Left ventricle myocardium inferior (tissue), 1 donor: ENCODE results near the gene TIMM50. TPM values are rescaled to one million over a fixed set of nuclear protein-coding genes. Genes with fewer than 3 reads are reported as not detected.

ENCODE experiments used
- DNase-seq: peaks from one replicate; pipeline ENCODE4 v3.0.0-alpha.2; 2020
- H3K27ac ChIP-seq: fragments of 200-600 bp; replicated peaks from 2 replicates; pipeline ENCODE4 v1.8.0; 2021
- H3K27me3 ChIP-seq: fragments of 200-600 bp; 2 replicates; pipeline ENCODE4 v1.8.0; 2021; ENCODE audit warnings: low read depth
- H3K36me3 ChIP-seq: fragments of 200-600 bp; 2 replicates; pipeline ENCODE4 v1.8.0; 2021
- H3K4me1 ChIP-seq: fragments of 200-600 bp; 2 replicates; pipeline ENCODE4 v1.8.0; 2021
- H3K4me3 ChIP-seq: fragments of 200-600 bp; 2 replicates; pipeline ENCODE4 v1.8.0; 2021; ENCODE audit warnings: mild to moderate bottlenecking, moderate library complexity
- H3K9me3 ChIP-seq: fragments of 200-600 bp; replicated peaks from 2 replicates; pipeline ENCODE4 v1.8.0; 2021
- intact Hi-C: fragments of 100-400 bp; cut with micrococcal nuclease; formaldehyde crosslinking; loops from one replicate; pipeline ENCODE4 v1.11.0; 2022
- total RNA-seq: library from RNA; stranded (reverse); fragmentation: NEBNext Ultra II Directional; extraction: Animal tissue kit (Norgen Biotek cat#: 25700); gene quantifications from one replicate; pipeline ENCODE4 v1.2.1, GENCODE V29; 2021
- TF ChIP-seq, protein P1 (sequence below): fragments of 200-600 bp; IDR thresholded peaks from 2 replicates; pipeline ENCODE4 v1.8.0; 2021; ENCODE audit warnings: antibody characterized with exemption, mild to moderate bottlenecking, borderline replicate concordance
- donor health status: DM: no; HTN: yes; CAD: no; lungs with severe emphysema.

Gene TIMM50
- total RNA-seq, 1 donor from 2014 or later, result 73.8 TPM

DNA sequence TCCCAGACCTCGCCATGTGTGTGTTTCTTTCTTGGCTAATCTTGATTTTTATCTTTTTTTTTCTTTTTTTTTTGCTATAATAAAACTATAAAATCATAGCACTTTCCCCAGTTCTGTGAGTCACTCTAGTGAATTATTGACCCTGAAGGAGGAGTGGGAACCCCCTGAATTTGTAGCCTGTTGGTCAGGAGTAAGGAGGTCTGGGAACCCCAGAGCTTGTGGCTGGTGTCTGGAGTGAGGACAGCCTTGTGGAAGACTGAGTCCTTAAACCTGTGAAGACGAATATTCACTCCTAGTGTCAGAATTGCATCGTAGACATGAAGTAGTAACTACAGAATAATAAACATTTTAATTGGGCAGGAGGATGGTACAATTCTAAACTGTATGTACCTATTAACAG, 44.6 kb downstream of the TIMM50 start:
- intact Hi-C loops, result no loop called here
- no peak overlapping the region for H3K27ac ChIP-seq
- H3K9me3 ChIP-seq, result no peaks in the 10 kb centered on the region
- TF ChIP-seq, protein P1, sequence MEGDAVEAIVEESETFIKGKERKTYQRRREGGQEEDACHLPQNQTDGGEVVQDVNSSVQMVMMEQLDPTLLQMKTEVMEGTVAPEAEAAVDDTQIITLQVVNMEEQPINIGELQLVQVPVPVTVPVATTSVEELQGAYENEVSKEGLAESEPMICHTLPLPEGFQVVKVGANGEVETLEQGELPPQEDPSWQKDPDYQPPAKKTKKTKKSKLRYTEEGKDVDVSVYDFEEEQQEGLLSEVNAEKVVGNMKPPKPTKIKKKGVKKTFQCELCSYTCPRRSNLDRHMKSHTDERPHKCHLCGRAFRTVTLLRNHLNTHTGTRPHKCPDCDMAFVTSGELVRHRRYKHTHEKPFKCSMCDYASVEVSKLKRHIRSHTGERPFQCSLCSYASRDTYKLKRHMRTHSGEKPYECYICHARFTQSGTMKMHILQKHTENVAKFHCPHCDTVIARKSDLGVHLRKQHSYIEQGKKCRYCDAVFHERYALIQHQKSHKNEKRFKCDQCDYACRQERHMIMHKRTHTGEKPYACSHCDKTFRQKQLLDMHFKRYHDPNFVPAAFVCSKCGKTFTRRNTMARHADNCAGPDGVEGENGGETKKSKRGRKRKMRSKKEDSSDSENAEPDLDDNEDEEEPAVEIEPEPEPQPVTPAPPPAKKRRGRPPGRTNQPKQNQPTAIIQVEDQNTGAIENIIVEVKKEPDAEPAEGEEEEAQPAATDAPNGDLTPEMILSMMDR, result no peak
- H3K36me3 ChIP-seq, result peaks cover 4% of the 10 kb centered on the region
- H3K27me3 ChIP-seq, result no peaks in the 10 kb centered on the region
- H3K4me1 ChIP-seq, result no peaks in the 10 kb centered on the region
- H3K4me3 ChIP-seq, result no peak overlapping the region
- DNase-seq, result no peak

DNA sequence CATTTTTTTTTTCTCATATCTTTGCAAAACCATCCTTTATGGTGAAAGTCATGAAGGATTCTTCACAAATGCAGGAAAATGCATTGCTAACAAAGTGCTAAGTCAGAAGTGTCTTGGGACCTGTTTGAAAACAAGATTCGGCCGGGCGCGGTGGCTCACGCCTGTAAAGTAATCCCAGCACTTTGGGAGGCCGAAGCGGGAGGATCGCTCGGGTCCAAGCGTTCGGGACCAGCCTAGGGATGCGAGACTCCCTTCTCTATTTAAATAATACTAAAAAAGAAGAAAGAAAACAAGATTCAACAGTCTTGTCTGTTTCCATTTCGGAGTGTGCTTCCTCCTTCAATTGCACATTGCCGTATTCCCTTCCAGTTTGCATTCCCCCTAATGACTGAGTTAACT, 51.2 kb downstream of the TIMM50 start:
- Histone ChIP-seq H3K9me3 (no peaks in the 10 kb centered on the region), H3K27ac (peak overlapping the region; percentile 89), H3K4me3 (peak overlapping the region; percentile 97), H3K27me3 (no peaks in the 10 kb centered on the region), H3K4me1 (peaks cover 28% of the 10 kb centered on the region), H3K36me3 (peaks cover 4% of the 10 kb centered on the region)
- no peak for DNase-seq
- intact Hi-C loops, result no loop called here
- TF ChIP-seq, protein P1, result no peak

DNA sequence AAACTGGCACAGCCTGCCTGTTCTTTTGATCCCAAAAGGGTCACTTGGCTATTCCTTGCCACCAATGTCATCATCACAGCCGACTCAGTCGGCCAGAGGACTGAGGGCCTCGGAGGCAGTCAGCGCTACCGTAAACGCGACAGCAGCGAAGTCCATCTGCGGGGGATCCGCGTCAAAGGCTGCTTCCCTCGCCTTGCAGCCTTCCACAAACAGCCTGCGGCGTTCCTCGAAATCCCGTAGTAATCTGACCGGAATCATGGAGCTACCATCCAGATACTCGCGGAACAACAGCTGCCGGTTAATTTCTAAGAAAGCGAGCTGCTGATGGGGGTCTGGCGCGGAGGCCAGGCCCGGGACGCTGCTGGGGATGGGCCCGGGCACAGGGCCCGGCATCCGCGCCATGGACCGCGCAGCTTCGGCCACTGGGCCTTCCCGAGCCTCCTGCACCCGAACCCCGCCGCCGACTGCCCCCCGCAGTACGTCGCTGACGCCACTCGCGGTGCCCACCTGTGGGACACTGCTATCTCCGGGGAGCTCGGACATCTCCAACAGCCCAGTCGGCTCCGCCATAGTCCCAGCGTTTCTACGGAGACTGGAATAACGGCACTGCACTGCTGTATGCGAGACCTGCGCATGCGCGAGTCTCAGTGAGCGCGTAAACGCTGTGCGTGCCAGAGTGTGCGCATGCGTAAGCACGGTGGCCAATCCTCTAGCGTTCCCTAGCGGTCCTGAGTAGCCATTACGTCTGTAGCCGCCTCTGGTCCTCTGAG, 51.8 kb downstream of the TIMM50 start, which contains the start of gene EID2B:
Gene EID2B (minus strand): TSS at position 620 of the 770 bp plus-strand sequence. CDS start 50 bp downstream, at position 570.
- peak; percentile 94 for DNase-seq
- Histone ChIP-seq H3K4me1 (peaks cover 31% of the 10 kb centered on the region), H3K27me3 (no peaks in the 10 kb centered on the region), H3K27ac (peak within 1 kb of the TSS; percentile 89), H3K36me3 (peaks cover 4% of the 10 kb centered on the region), H3K4me3 (peak within 1 kb of the TSS; percentile 97), H3K9me3 (no peaks in the 10 kb centered on the region)
- TF ChIP-seq, protein P1, result peak; percentile 98
- intact Hi-C loops, result no loop called here

DNA sequence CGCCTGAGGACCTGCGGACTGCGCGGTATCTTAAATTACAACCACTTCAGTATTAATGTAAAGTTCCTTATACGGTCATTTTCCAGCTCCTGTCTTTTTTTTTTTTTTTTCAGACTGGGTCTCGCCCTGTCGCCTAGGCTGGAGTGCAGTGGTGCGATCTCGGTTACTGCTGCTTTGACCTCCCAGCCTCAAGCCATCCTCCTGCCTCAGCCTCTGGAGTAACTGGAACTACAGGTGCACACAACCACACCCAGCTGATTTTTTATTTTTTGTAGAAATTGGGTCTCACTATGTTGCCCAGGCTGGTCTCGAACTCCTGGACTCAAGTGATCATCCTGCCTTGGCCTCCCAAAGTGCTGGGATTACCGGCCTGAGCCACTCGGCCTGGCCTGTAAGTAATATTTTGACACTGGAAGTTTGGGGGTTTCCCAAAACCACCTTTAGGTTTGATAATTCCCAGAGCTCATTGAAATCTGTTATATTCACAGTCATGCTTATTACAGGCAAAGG, 52.4 kb downstream of the TIMM50 start:
- Histone ChIP-seq H3K4me1 (peaks cover 37% of the 10 kb centered on the region), H3K27ac (peak overlapping the region; percentile 89), H3K4me3 (peak overlapping the region; percentile 97), H3K36me3 (no peaks in the 10 kb centered on the region), H3K9me3 (no peaks in the 10 kb centered on the region), H3K27me3 (no peaks in the 10 kb centered on the region)
- intact Hi-C loops, result no loop called here
- no peak for DNase-seq
- TF ChIP-seq, protein P1, result no peak

DNA sequence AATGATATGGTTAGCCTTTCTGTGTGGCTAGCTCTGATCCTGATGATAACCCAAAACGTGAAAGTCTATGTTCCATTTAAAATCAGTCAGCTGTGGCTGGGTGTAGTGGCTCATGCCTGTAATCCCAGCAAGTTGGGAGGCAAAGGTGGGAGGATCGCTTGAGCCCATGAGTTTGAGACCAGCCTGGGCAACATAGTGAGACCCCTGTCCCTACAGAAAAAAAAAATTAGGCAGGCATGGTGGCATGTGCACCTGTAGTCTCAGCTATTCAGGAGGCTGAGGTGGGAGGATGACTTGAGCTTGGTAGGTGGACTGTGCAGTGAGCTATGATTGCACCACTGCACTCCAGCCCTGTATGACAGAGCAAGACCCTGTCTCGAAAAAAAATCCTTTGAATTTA, 53.2 kb downstream of the TIMM50 start:
- H3K27me3 ChIP-seq, result no peaks in the 10 kb centered on the region
- H3K27ac ChIP-seq, result no peak overlapping the region
- no peaks in the 10 kb centered on the region for H3K36me3 ChIP-seq
- no peak for DNase-seq
- peaks cover 45% of the 10 kb centered on the region for H3K4me1 ChIP-seq
- intact Hi-C loops, result no loop called here
- H3K4me3 ChIP-seq, result no peak overlapping the region
- TF ChIP-seq, protein P1, result no peak
- no peaks in the 10 kb centered on the region for H3K9me3 ChIP-seq
